ENCODE data around the gene GOLT1A.
"Not testable (repeated sequence)": the region's sequence is repeated elsewhere in the genome, so short reads cannot be mapped to it uniquely, and the experiment has no call there.

Gene GOLT1A

GRCh38 chr1:204246876-204247275 is 33.1 kb upstream of the GOLT1A start:
- no peak for DNase-seq

GRCh38 chr1:204242920-204243319 is 29.1 kb upstream of the GOLT1A start:
- no peak for DNase-seq

- no peak for DNase-seq
Measured at GRCh38 chr1:204241914-204242313, 28.1 kb upstream of the GOLT1A start.

GRCh38 chr1:204241050-204241449 is 27.3 kb upstream of the GOLT1A start:
- DNase-seq, result no peak

GRCh38 chr1:204240233-204240632 is 26.4 kb upstream of the GOLT1A start:
- DNase-seq, result no peak

- DNase-seq, result not testable (repeated sequence)
Measured at GRCh38 chr1:204239401-204239800, 25.6 kb upstream of the GOLT1A start.

- DNase-seq, result not testable (repeated sequence)
Measured at GRCh38 chr1:204238520-204238919, 24.7 kb upstream of the GOLT1A start.

- not testable (repeated sequence) for DNase-seq
Measured at GRCh38 chr1:204237515-204237914, 23.7 kb upstream of the GOLT1A start.

GRCh38 chr1:204232526-204232925 is 18.7 kb upstream of the GOLT1A start:
- DNase-seq, result no peak

- no peak for DNase-seq
Measured at GRCh38 chr1:204230211-204230610, 16.4 kb upstream of the GOLT1A start.

- no peak for DNase-seq
Measured at GRCh38 chr1:204228896-204229295, 15.1 kb upstream of the GOLT1A start.

- no peak for DNase-seq
Measured at GRCh38 chr1:204227996-204228785, 14.4 kb upstream of the GOLT1A start.

- no peak for DNase-seq
Measured at GRCh38 chr1:204227351-204227750, 13.6 kb upstream of the GOLT1A start.

- DNase-seq, result no peak
Measured at GRCh38 chr1:204225841-204226735, 12.3 kb upstream of the GOLT1A start.

- no peak for DNase-seq
Measured at GRCh38 chr1:204224655-204225054, 10.9 kb upstream of the GOLT1A start.

- no peak for DNase-seq
Measured at GRCh38 chr1:204223129-204223860, 9.5 kb upstream of the GOLT1A start.

GRCh38 chr1:204222764-204223055 is 8.9 kb upstream of the GOLT1A start:
- DNase-seq, result no peak

GRCh38 chr1:204222006-204222763 is 8.4 kb upstream of the GOLT1A start:
- no peak for DNase-seq

- no peak for DNase-seq
Measured at GRCh38 chr1:204221271-204221670, 7.5 kb upstream of the GOLT1A start.

- no peak for DNase-seq
Measured at GRCh38 chr1:204219971-204220616, 6.3 kb upstream of the GOLT1A start.

GRCh38 chr1:204218552-204218951 is 4.8 kb upstream of the GOLT1A start:
- no peak for DNase-seq

GRCh38 chr1:204217648-204218000 is 3.8 kb upstream of the GOLT1A start:
- no peak for DNase-seq

Data from NCI-H2029 (cell line).